ENCODE results near the gene PLP2. TPM values are rescaled to one million over a fixed set of nuclear protein-coding genes. Genes with fewer than 3 reads are reported as not detected.

Gene PLP2
- polyA plus RNA-seq, 1 donor (not counting 4 experiments of a cell fraction or from before 2014, with no cell fraction given): 358 TPM

DNA sequence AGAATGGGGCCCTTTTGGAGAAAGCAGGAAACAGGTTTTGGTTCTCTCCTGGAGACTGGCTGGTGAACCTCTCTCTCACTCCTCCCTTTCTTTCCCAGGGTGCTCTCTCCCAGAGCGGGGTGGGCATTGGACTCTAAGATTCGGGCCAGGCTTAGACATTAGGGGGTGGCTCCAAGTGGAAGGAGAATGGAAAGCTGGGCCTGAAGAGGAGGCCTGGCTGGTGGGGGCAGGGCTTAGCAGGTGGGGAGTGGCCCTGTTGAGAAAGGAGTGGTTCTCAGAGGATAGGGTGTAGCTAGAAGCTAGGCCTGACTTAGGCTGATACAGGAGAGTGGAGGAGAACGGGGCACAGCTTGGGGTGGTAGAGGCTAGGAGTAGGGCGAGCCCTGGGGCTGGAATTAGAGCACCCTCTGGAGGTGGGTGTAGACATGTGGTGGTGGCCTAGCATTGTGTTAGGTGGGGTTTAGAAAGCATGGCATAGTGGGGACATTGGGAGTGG is 5.7 kb downstream of the PLP2 start:
- dilution Hi-C loops (cut with MboI; ENCODE audit: extremely low pct_ligation_motif_present, low sequenced_read_pairs): no loop called here
- Histone ChIP-seq H3K9me1 (ENCODE audit: control insufficient read depth, extremely low read depth, insufficient read depth, low read length) (no peaks in the 10 kb centered on the region), H3K9ac (ENCODE audit: control insufficient read depth, extremely low read depth, insufficient read depth, low read length) (peak overlapping the region; percentile 37), H2AFZ (ENCODE audit: control insufficient read depth, low read length) (no peak overlapping the region), H3K79me2 (ENCODE audit: control insufficient read depth, insufficient read depth, low read length) (peaks cover 15% of the 10 kb centered on the region), H3K36me3 (ENCODE audit: control insufficient read depth in 2 of 2, extremely low read depth in 1 of 2, insufficient read depth in 2 of 2, low read length in 2 of 2) (no peaks in the 10 kb centered on the region), H3K4me2 (ENCODE audit: control insufficient read depth, extremely low read depth, insufficient read depth, low read depth, low read length) (peak overlapping the region; percentile 51), H3K27ac (ENCODE audit: control insufficient read depth, insufficient read depth, low read length) (peak overlapping the region; percentile 69), H4K20me1 (ENCODE audit: control insufficient read depth, extremely low read depth, insufficient read depth, low read length) (peaks cover 6% of the 10 kb centered on the region), H3K4me3 (ENCODE audit: control insufficient read depth in 2 of 3, extremely low read depth in 1 of 3, insufficient read depth in 2 of 3, low read depth in 1 of 3, low read length in 3 of 3) (peak overlapping the region in 1 of 3 experiments; percentile 19), H3K27me3 (ENCODE audit: control insufficient read depth, extremely low read depth, insufficient read depth, low read length) (no peaks in the 10 kb centered on the region), H3K9me3 (ENCODE audit: control insufficient read depth, low read depth, low read length) (no peaks in the 10 kb centered on the region), H3K4me1 (ENCODE audit: control insufficient read depth, extremely low read depth, insufficient read depth, low read length) (peaks cover 36% of the 10 kb centered on the region)
- no peak for FAIRE-seq
- TF ChIP-seq EZH2 (IDR thresholded peaks at IDR 0.05; ENCODE audit: low read length): no peak
- TF ChIP-seq, protein P1, sequence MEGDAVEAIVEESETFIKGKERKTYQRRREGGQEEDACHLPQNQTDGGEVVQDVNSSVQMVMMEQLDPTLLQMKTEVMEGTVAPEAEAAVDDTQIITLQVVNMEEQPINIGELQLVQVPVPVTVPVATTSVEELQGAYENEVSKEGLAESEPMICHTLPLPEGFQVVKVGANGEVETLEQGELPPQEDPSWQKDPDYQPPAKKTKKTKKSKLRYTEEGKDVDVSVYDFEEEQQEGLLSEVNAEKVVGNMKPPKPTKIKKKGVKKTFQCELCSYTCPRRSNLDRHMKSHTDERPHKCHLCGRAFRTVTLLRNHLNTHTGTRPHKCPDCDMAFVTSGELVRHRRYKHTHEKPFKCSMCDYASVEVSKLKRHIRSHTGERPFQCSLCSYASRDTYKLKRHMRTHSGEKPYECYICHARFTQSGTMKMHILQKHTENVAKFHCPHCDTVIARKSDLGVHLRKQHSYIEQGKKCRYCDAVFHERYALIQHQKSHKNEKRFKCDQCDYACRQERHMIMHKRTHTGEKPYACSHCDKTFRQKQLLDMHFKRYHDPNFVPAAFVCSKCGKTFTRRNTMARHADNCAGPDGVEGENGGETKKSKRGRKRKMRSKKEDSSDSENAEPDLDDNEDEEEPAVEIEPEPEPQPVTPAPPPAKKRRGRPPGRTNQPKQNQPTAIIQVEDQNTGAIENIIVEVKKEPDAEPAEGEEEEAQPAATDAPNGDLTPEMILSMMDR (optimal IDR thresholded peaks at IDR 0.05 in 1 of 3, IDR thresholded peaks at IDR 0.05 in 1 of 3, conservative IDR thresholded peaks at IDR 0.05 in 1 of 3; ENCODE audit: extremely low read depth in 1 of 3, insufficient read depth in 2 of 3, low read length in 3 of 3): no peak
- no peak for DNase-seq (ENCODE audit: low read depth, low spot score)

DNA sequence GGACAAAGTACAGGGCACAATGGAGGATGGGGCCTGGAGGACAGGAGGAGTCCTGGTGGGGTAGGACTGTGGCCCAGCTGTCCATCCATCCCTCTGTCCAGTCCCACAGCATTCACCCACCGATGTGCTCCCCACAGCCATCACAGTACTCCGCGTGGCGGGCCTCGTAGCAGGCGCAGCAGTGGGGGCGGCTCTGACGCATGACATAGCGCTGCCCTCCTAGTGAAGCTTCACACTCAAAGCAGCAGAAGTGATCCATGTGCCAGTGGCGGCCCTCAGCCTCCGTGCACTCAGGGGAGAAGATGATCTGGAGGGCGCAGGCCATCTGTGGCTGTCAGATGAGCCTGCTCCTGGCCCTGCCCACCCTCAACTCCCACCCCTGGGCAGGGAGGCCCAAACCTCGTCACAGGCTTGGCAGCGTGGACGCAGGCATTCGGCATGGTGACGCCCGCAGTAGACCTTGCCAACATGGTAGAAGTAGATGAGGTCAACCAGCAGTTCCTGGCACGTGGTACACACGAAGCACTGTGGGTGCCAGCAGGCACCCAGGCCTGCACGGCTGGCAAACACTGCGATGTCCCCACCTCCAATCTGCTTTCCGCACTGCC is 6.3 kb downstream of the PLP2 start:
- Histone ChIP-seq H3K4me3 (ENCODE audit: control insufficient read depth in 2 of 3, extremely low read depth in 1 of 3, insufficient read depth in 2 of 3, low read depth in 1 of 3, low read length in 3 of 3) (no peak overlapping the region), H3K27me3 (ENCODE audit: control insufficient read depth, extremely low read depth, insufficient read depth, low read length) (no peaks in the 10 kb centered on the region), H4K20me1 (ENCODE audit: control insufficient read depth, extremely low read depth, insufficient read depth, low read length) (peaks cover 2% of the 10 kb centered on the region), H3K9ac (ENCODE audit: control insufficient read depth, extremely low read depth, insufficient read depth, low read length) (no peak overlapping the region), H3K4me1 (ENCODE audit: control insufficient read depth, extremely low read depth, insufficient read depth, low read length) (peaks cover 35% of the 10 kb centered on the region), H3K79me2 (ENCODE audit: control insufficient read depth, insufficient read depth, low read length) (peaks cover 10% of the 10 kb centered on the region), H3K27ac (ENCODE audit: control insufficient read depth, insufficient read depth, low read length) (no peak overlapping the region), H3K4me2 (ENCODE audit: control insufficient read depth, extremely low read depth, insufficient read depth, low read depth, low read length) (no peak overlapping the region), H2AFZ (ENCODE audit: control insufficient read depth, low read length) (no peak overlapping the region), H3K36me3 (ENCODE audit: control insufficient read depth in 2 of 2, extremely low read depth in 1 of 2, insufficient read depth in 2 of 2, low read length in 2 of 2) (no peaks in the 10 kb centered on the region), H3K9me1 (ENCODE audit: control insufficient read depth, extremely low read depth, insufficient read depth, low read length) (no peaks in the 10 kb centered on the region), H3K9me3 (ENCODE audit: control insufficient read depth, low read depth, low read length) (no peaks in the 10 kb centered on the region)
- dilution Hi-C loops (cut with MboI; ENCODE audit: extremely low pct_ligation_motif_present, low sequenced_read_pairs): no loop called here
- TF ChIP-seq, protein P1 (optimal IDR thresholded peaks at IDR 0.05 in 1 of 3, IDR thresholded peaks at IDR 0.05 in 1 of 3, conservative IDR thresholded peaks at IDR 0.05 in 1 of 3; ENCODE audit: extremely low read depth in 1 of 3, insufficient read depth in 2 of 3, low read length in 3 of 3): no peak
- TF ChIP-seq EZH2 (IDR thresholded peaks at IDR 0.05; ENCODE audit: low read length): no peak
- FAIRE-seq: no peak
- no peak for DNase-seq (ENCODE audit: low read depth, low spot score)

Measured in keratinocyte (primary cell).